HG03039 (cell line): ENCODE measurements around the gene MSMB.
"Not testable (repeated sequence)": the region's sequence is repeated elsewhere in the genome, so short reads cannot be mapped to it uniquely, and the experiment has no call there.

ENCODE experiments used
- ATAC-seq: cut with Tn5 transposase; IDR thresholded peaks from one replicate; pipeline ENCODE4 v1.9.1; 2021; ENCODE audit warnings: mild to moderate bottlenecking, moderate library complexity; ENCODE audit not compliant: unreplicated experiment

MSMB gene

DNA sequence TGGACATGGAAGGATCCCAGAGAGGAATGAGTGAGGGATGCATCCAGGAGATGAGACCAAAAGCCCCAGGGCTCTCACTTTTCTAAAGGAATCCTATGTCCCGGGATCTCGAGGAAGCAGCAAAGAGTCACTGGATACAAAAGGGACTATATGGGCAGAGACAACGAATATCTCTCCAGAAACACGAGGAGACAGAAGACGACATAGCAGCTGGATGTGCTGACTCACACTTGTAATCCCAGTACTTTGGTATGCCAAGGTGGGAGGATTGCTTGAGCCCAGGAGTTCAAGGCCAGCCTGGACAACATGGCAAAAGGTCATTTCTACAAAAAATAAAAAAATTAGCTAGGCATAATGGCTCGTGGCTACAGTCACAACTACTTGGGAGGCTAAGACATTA is 24.7 kb upstream of the MSMB start:
- ATAC-seq, result no peak

- ATAC-seq, result no peak
Measured at GRCh38 chr10:46069771-46070463, 23.8 kb upstream of the MSMB start.

DNA sequence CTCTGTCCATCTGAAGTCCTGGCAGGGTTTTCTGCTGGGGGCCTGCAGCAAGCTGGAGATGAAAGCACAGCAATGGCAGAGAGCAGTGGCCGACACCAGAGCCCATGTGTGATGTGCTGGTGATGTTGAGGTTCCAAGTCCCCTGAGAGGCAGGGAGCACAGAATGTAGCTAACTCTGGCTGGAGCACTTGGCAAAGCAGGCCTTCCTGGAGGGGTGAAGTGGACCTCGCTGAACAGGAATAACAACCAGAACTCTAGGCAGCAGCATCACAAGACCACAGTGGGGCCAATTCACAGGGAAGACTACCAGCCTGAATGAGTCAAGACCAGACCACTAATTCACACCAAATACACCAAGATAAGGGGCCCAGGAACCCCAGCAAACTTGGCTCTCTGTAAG is 22.8 kb upstream of the MSMB start:
- no peak for ATAC-seq

- no peak for ATAC-seq
Measured at GRCh38 chr10:46068117-46068516, 22.0 kb upstream of the MSMB start.

DNA sequence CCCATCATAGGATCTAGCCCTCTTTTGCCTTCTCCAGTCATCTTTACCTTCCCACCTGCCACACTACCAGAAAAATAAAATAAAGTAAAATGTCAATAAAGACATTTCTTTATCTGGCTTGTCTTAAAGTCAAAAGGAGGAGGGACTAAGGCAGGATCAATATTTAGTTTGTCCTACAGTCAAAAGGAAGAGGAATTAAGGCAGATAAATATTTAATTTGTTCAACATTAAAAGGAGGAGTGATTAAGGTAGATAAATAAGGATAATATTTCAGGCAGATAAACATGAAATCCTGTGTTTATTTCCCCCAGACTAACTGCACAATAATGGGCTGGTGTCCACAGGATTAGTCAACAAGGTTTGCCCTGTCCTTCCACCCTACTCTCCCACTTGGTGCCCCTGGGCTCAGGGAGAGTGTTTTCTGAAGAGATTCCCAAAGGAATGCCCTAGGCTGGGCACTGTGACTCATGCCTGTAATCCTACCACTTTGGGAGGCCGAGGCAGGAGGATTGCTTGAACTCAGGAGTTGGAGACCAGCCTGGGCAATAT is 18.3 kb upstream of the MSMB start:
- ATAC-seq, result no peak

DNA sequence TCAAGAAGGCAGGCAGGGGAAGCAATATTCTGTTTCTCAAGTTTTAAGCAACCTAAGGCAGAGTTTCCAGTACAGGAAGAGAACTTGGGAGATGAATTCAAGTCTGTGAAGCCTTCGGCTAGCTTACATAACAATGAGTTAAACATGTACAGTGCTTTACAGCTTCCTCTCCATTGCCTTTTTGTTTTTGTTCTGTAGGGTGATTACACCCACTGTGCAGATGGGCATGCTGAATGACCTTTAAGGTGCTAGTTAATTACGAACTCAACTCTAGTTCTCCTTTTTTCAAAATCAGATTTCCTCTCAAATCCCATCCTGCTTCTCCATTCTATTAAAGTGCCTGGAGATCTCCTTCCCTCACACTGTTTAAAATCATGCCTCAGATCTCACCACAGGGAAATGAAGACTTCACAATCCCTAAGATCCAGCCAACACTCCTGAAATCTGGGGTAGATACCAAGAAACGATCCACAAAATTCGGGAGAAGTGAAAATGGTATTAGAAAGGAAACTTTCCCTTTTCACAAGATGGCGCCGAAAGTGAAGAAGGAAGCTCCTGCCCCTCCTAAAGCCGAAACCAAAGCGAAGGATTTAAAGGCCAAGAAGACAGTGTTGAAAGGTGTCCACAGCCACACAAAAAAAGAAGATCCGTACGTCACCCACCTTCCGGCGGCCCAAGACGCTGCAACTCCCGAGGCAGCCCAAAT is 16.8 kb upstream of the MSMB start:
- no peak for ATAC-seq

GRCh38 chr10:46060706-46061105 is 14.6 kb upstream of the MSMB start:
- ATAC-seq, result no peak

DNA sequence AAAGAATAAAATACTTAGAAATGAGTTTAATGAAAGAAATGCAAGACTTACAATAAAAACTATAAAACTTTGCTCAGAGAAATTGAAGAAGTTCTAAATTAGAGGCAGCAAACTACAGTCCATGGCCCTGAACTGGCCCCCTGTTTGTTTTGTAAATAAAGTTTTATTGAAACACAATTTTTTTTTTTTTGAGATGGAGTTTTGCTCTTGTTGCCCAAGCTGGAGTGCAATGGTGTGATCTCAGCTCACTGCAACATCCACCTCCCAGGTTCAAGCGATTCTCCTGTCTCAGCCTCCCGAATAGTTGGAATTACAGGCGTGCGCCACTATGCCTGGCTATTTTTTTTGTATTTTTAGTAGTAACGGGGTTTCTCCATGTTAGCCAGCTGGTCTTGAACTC is 11.9 kb upstream of the MSMB start:
- ATAC-seq, result not testable (repeated sequence)

DNA sequence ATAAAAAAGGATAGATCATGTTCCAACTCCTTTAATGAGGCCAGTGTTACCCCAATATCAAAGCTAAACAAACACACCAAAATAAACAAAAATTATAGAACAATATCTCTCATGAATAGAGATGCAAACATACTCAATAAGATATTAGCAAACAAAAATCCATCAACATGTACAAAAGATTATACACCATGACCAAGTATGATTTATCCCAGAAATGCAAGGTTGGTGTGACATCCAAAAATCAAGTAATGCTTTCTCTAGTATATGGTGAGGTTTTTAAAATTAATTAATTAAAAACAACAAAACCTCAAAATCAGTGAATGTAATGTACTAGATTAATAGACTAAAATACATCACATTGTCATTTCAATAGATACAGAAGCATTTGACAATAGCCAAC is 11.0 kb upstream of the MSMB start:
- no peak for ATAC-seq

GRCh38 chr10:46055771-46056170 is 9.7 kb upstream of the MSMB start:
- no peak for ATAC-seq

- ATAC-seq, result no peak
Measured at GRCh38 chr10:46053534-46054434, 7.7 kb upstream of the MSMB start.

DNA sequence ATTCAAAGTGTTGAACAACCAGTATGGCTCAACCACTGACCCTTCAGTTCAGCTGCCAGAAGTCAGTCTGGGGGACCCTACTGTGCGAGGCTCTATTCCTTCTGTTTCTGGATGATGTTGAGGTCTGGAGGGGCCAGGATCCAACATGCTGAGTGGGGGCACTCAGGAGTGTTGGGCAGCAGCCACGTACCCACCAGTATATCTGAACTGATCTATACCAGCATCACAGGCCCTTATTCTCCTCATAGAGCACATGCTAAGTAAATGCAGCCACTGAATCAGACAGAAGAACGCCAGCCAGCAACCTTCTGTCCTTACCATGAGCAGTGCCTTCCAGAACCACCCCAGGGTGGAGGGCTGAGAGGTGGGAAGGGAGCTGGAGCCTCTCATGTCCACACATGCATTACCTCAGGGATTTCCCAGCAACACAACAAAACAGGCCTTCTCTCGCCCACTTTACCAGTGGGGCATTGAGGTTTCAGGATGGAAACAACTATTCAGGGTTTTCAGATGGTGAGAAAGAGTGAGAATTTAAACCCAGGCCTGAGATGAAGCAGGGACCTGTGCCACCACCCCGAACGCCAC is 6.8 kb upstream of the MSMB start:
- ATAC-seq, result no peak

DNA sequence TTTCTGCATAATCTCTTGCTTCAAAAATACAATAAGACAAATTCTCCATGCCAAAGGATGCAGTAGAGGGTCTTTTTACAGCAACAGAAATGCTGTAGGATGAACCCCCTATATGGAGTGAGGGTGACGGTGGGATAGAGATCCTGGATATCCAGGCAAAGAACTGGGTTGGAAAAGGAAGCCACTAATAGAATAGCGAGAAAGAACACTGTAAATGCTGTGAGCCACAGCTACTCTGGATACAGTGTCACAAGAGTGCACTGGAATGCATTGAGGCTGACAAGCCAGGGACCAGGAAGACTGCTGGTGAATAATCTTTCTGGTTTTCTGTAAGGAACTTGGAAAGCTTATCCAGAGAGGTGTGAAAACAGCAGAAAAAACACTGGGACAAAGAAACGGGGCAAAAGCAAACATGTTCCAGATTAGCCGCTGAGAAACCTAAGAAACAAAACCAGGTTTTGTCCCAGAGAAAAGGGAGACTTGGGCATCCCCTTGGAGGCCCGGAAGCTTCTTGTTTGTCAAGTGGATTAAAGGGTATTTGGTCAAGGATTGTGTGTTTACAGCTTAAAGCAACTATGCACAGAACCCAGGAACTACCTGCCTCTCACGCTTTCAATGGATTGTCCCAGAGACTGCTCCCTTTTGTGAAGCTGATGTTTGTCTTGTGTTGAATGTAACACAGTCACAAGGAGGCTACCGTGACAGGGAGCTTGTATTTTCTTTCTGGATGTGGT is 6.2 kb upstream of the MSMB start:
- ATAC-seq, result no peak

- ATAC-seq, result no peak
Measured at GRCh38 chr10:46050941-46051623, 5.0 kb upstream of the MSMB start.

DNA sequence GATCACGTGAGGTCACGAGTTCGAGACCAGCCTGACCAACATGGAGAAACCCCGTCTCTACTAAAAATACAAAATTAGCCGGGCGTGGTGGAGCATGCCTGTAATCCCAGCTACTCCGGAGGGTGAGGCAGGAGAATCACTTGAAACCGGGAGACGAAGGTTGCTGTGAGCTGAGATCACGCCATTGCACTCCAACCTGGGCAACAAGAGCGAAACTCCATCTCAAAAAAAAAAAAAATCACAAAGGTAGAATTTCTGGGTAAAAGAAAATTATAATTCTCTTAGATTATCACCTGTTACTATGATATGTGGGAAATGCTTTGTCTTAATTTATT is 3.4 kb upstream of the MSMB start:
- ATAC-seq, result not testable (repeated sequence)

DNA sequence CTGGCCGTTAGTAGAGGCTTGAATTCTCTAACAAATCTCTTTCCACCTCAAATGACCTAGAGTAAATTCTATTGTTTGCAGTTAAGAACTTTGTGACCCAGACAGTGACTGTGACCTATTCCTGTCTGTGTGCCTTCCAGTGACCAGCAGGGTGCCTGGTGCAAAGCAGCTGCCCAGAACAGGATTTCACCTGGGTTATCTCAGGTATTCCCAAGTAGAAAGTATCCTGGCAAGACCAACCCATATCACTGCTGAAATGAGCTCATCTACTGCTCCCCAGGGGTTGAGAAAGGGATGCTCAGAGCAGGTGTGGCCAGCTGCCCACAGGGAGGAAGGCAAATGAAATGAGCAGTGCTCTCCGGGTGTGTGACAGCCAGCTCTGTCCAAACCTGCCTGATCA is 2.1 kb upstream of the MSMB start:
- ATAC-seq, result no peak

GRCh38 chr10:46042527-46042926 is 3.5 kb downstream of the MSMB start:
- ATAC-seq, result no peak

DNA sequence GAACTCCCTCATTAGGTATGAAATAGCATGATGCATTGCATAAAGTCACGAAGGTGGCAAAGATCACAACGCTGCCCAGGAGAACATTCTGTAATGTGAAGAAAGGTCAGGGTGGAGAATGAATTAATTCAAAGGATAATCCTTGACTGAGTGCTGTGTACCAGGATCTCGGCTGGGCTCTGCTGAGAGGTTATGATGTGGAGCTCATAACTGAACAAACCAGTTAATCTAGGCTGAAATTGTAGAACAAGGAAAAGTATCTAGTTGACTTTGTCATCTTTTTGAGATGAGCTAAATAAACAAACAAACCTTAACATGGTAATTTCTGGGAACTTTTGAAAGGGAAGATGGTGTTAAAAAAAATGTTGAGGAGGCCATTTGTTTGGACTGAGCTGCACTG is 6.1 kb downstream of the MSMB start:
- ATAC-seq, result no peak

GRCh38 chr10:46037107-46037825 is 8.8 kb downstream of the MSMB start:
- ATAC-seq, result no peak
